SIG-M5 treated with dmso at 0.1 percent for 504 hours (cell line): ENCODE results near the gene KLHL25.
A peak's percentile ranks its signal among the peaks of the same experiment; 100 is the strongest.

Experiments
- DNase-seq: peaks from one replicate; lab custom pipeline; 2025; ENCODE audit not compliant: unreplicated experiment; lab: John Stamatoyannopoulos, UW

KLHL25 gene

GRCh38 chr15:85760531-85761371 is 34.0 kb downstream of the KLHL25 start:
- no peak for DNase-seq

DNA sequence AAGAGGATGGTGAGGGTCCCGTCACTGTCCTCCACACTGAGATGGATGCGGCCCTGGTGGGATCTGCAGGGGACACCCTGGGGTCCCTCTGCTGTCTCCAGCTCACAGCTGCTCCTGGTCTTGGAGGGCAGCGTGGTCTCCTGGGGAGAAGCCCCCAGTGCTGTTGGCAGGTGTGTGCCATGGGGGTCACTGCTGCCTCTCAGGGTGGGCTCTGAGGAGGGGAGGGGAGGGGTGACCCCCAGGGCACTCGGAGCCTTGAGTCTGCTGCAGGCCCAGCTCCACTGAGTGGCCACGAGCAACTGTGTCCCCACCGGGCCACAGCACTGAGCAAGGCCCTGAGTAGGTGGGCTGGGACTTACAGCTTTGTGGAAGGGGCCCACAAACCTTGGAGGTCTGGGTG is 34.7 kb downstream of the KLHL25 start:
- no peak for DNase-seq

DNA sequence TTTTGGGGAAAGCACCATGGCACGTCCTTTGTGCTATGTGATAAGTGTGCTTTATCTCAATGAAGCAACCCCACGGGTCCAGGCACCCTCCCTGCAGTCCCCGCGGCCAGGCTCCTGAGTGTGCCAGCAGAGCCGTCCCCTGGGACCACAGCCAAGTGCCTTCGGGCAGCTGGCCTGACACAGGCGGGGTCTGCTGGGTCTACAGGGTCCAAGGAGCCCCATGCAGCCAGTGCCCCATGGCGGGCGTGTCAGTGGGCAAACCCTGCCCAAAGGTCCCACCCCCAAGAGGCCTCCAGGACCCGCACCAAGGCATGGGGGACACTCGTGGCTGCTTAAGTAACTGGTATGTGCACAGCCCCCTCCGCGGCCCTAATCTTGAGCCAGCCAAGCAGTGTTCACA is 35.3 kb downstream of the KLHL25 start:
- DNase-seq: no peak

- DNase-seq: no peak
These were observed 36.1 kb downstream of the KLHL25 start for GRCh38 chr15:85758655-85758978.

- no peak for DNase-seq
These were observed 36.6 kb downstream of the KLHL25 start for GRCh38 chr15:85757939-85758654.

- no peak for DNase-seq
These were observed 37.4 kb downstream of the KLHL25 start for GRCh38 chr15:85757073-85757938.

- DNase-seq: peak; percentile 31
These were observed 38.2 kb downstream of the KLHL25 start for GRCh38 chr15:85756411-85757072.

- DNase-seq: no peak
These were observed 38.8 kb downstream of the KLHL25 start for GRCh38 chr15:85755942-85756341.

DNA sequence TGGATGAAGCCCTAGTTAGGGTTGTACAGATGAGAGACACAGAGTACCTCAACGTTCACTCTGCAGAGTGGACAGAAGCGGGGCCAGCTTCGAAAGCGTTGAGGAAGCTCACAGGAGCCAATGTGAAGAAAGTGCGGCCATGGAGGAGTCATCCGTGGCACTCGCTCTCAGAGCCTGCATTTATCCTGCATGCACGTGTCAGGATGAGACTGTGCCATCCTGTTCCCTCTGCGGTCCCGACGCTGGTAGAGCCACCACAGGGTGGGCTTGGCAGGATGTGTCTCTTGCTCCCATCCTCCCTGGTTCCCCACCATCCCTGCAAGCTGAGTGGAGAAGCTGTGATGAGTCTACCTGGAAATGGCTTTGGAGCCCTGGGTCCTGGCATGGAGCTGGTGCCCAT is 39.3 kb downstream of the KLHL25 start:
- DNase-seq: no peak

- no peak for DNase-seq
These were observed 39.7 kb downstream of the KLHL25 start for GRCh38 chr15:85754989-85755388.

DNA sequence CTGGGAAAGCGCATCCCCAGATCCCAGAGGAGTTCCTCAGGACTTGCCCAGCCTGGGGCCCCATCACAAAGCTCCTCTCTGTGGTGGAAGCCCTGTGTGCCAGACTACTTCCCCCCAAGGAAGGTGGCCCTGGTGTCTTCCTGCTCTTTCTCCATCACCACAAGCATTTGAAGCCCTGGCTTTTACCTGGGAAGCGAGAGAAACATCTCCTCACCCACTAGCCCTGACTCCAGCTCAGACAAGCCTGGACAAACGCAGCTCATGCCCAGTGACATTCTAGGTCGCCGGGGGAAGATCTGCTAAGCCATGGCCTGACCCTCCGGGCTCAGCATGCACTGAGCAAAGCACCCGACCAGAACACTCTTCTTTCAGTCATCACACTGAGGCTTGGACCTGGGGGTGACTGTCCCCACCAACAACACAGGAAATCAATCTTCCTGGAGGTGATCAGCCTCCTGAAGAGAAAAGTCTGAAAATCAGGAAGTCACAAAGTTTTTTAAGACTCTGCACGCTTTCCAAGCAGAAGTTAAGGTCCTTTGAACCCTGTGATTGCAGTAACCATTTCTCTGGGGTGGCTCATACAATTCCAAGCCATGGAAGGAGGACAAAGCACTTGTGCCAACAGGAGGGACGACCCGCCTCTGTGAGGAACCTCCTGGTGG is 40.8 kb downstream of the KLHL25 start:
- no peak for DNase-seq

DNA sequence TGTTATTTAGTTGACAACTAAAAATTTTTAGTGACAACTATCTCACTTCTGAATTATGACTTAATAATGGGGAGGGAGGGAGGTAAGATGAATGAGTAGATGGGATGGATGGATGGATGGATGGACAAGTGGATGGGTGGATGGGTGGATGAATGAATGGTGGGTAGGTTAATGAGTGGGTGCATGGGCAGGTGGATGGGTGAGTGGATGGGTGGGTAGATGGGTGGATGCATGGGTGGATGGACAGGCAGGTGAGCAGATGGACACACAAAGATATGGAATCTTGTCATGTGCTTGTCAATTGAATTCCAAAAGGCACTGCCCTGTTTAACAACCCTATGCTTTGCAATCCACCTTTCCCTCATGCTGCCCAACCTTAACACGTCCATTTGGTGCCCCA is 41.5 kb downstream of the KLHL25 start:
- no peak for DNase-seq

GRCh38 chr15:85752491-85752961 is 42.2 kb downstream of the KLHL25 start:
- DNase-seq: no peak

- DNase-seq: no peak
These were observed 42.6 kb downstream of the KLHL25 start for GRCh38 chr15:85752124-85752475.

DNA sequence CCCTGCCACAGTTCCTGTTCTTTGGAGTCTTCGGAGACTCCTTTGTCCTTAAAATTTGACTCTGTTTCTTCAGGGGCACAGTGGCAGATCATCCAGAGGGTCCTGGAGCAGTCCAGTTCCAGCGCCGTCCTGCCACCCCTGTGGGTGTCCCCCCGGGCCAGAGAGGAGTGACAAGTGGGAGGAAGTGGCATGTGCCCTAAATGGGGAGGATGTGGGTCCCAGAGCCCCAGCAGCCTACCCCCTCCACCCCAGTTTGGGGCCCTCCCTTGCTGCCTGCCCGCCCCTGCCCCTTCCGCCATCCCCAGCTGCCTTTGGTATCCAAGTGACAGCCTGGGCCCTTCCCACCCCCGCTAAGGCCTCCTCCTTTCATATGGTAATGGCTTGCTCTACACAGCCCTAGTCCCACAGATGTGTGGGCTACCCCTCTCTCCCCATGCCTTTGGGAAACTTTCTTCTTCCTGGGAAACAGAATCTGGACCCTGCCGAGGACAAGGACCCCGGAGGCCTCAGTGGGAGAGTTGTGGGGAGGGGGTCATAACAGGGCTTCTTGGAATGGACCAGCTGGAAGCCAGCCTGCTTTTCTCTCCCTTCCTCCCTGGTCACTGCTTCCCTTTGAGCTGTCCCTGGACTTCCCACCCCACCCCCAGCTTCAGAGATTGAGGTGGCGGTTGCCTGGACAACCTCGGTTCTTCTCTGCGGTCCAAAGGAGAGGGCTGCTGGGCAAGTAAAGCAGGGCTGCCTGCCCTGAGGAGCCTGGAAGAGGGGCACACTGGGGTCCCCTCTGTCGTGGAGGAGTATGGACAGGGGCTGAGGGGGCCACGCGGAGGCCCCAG is 43.2 kb downstream of the KLHL25 start:
- DNase-seq: no peak

- no peak for DNase-seq
These were observed 44.1 kb downstream of the KLHL25 start for GRCh38 chr15:85750319-85751290.

DNA sequence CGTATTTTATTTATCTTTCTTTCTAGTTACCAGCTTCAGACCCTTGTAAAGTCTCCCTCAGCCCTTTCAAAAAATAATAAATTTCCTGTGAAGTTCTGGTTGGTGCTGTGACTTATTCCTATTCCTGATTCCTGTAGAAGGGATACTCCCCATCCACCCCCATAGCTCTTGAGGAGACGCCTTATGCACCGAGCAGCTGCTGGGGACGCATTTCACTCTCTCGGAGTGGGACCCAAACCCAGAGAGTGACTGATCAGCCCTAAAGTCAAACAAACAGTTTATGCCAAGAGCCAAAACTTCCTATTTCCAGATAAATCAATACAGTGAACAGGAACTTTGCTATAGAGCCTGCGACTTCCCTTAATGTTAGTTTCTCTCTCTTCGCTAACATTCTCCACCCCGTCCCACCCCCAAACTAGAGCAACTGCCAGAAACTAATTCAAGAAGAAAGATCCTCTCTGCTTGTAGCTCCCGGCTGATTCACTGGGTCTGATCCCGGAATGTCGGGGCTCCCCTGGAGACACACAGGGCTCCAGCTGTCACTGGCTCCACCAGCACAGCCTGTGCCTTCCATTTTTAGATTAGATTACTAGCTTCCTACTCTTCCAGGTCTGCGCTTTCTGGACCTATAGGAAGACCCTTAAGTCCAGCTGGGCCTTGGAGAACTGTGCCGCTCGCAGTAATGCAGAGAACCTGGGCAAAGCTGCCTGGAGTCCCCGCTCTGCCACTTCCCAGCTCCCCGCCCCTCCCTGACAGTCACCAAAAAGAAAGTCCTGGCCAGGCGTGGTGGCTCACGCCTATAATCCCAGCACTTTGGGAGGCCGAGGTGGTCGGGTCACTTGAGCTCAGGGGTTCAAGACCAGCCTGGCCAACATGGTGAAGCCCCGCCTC is 45.2 kb downstream of the KLHL25 start:
- no peak for DNase-seq

DNA sequence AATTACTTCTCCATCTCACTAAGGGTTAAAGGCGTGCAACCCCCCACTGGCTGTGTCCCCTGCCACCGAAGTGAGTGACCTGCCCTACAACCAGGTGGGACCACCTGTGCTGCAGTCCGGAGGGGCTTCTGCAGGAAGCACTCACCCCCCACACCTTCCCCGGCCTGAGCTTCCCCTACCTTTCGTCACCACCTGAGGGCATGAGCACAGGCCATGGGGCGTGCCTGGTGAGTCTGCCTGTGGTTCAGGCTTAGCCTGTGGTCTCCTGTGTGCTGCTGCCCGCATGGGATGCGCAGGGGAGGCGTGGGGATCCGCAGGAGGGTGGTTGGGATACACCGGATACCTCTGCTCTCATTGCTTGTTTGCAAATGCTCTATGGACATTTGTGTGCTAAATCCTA is 46.0 kb downstream of the KLHL25 start:
- no peak for DNase-seq
